Activated CD8-positive, alpha-beta memory T cell treated with anti-CD3 and anti-CD28 coated beads, Interleukin-2, amount 50 U/mL, for 1 hour (primary cell): ENCODE results near the gene ZNF436.
"Not testable (repeated sequence)": the region's sequence is repeated elsewhere in the genome, so short reads cannot be mapped to it uniquely, and the experiment has no call there.

Experiments used
- DNase-seq: peaks from one replicate; pipeline ENCODE4 v3.0.0-alpha.2; 2020; ENCODE audit errors: extremely low read depth

The ZNF436 gene

GRCh38 chr1:23310280-23310679, 59.4 kb downstream of the ZNF436 start:
- not testable (repeated sequence) for DNase-seq
